Pancreas (tissue), 10 donors: ENCODE results near the gene ADGRE3. TPM values are rescaled to one million over a fixed set of nuclear protein-coding genes. Genes with fewer than 3 reads are reported as not detected.
A peak's percentile ranks its signal among the peaks of the same experiment; 100 is the strongest.

ENCODE experiments used
- ATAC-seq, 4 donors: fragments of 200-7000 bp; cut with Tn5 transposase; one replicate each; pipeline versions ENCODE4 v1.8.0 to v1.9.1; 2020; ENCODE audit warnings: mild to moderate bottlenecking in 4 of 4, moderate library complexity in 4 of 4
- DNase-seq, 6 donors: peaks; one replicate each; pipeline ENCODE4 v3.0.0-alpha.2; 2020
- FAIRE-seq: peaks from 2 replicates; lab custom pipeline; 2012; peaks lifted over from hg19 to GRCh38; lab: Jason Lieb, UNC
- H3K27ac ChIP-seq, 4 donors: fragments of 200-600 bp; sonication (generic); 1 replicate in 3 of 4; 2 replicates in 1 of 4; pipeline versions ENCODE4 v1.5.0 to v1.8.0; 2020
- H3K27me3 ChIP-seq, 4 donors: fragments of 200-600 bp; one replicate each; pipeline ENCODE4 v1.8.0; 2021
- H3K36me3 ChIP-seq, 3 donors: fragments of 200-600 bp; sonication (generic) in 1 of 3; one replicate each; pipeline versions ENCODE4 v1.5.0 to v1.8.0; 2020 to 2021
- H3K4me1 ChIP-seq, 3 donors: fragments of 200-600 bp; one replicate each; pipeline ENCODE4 v1.8.0; 2021
- H3K4me3 ChIP-seq, 4 donors: fragments of 200-600 bp; sonication (generic) in 2 of 4; one replicate each; pipeline versions ENCODE4 v1.5.0 to v1.8.0; 2020 to 2021
- H3K9me3 ChIP-seq, 4 donors: fragments of 200-600 bp; one replicate each; pipeline ENCODE4 v1.8.0; 2021
- WGBS, 2 donors: extraction: QIAGEN DNeasy Blood & Tissue Kit; methylation state at CpG; one replicate each; pipeline ENCODE4 v1.1.7; 2013; 5-methylcytosine and 5-hydroxymethylcytosine counted together
- intact Hi-C, 3 donors: fragments of 100-400 bp; cut with DNase I; formaldehyde crosslinking; loops; one replicate each; pipeline versions ENCODE4 v1.11.1 to v1.14.2; 2022
- polyA plus RNA-seq, 2 donors: library from polyadenylated mRNA; stranded (reverse); fragments of 200-250 nt; gene quantifications; one replicate each; pipeline ENCODE4 v1.2.3, GENCODE V29; 2013
- total RNA-seq, 6 donors: library from RNA; stranded (reverse); fragmentation: NEBNext Ultra II Directional in 4 of 6; extraction: Animal tissue kit (Norgen Biotek cat#: 25700) in 4 of 6; gene quantifications; one replicate each; pipeline versions ENCODE4 v1.2.1 to v1.2.4, GENCODE V29; 2021 to 2023
- TF ChIP-seq, protein P1 (sequence below), 4 donors: fragments of 200-600 bp; sonication (generic) in 3 of 4; IDR thresholded peaks; one replicate each; pipeline versions ENCODE4 v1.5.0 to v1.8.0; 2021; ENCODE audit warnings: antibody characterized with exemption in 4 of 4
- donor health status: healthy with polysubstance abuse.
- donor health status: DM: no; HTN: no; CAD: no; lungs with moderate emphysema.
- donor health status: DM: no; HTN: no; CAD: no.
- donor health status: control.
- donor health status: control.
- donor health status: Bipolar disorder and iron deficiency.
- donor health status: DM: yes; HTN: yes; CAD: no.
- donor health status: DM: no; HTN: no; CAD: no.
- donor health status: DM: no; HTN: no; CAD: no.
- donor health status: DM: yes; HTN: yes; CAD: no.

The ADGRE3 gene
- total and polyA plus RNA-seq, 8 donors = 0.41 to 0.83 TPM; not detected in 6

DNA sequence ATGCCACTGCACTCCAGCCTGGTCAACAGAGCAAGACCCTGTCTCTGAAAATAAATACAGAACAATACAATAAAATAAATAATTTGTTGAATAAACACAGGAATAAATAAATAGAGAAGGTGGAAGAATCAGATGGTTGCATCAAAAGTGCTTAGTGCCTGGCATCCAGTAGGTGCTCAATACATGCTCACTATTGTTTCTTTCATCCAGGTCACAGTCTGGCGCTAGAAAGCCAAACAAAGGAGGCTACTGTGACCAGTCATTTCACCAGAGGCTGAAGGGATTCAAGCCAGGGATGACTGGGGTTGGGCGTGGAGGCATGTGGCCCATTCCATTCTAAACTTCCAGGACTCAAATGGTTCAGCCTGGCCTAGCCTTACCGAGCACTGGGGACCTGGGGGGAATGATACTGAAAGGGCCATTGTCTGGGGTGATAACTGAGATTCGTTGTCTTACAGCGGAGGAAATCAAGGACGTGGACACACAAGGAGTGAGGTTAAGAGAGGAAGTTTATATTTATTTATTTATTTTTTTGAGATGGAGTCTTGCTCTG lies 99.1 kb downstream of the ADGRE3 start:
- Histone ChIP-seq H3K4me3 (no peak overlapping the region), H3K36me3 (no peaks in the 10 kb centered on the region), H3K27me3 (no peaks in the 10 kb centered on the region), H3K9me3 (no peaks in the 10 kb centered on the region), H3K27ac (no peak overlapping the region), H3K4me1 (peaks cover 6 to 9% (median 7%) of the 10 kb centered on the region in 3 donors)
- FAIRE-seq (no peak), DNase-seq (no peak), ATAC-seq (no peak)
- WGBS, 2 donors = 76 to 84% methylated on average over 6 of the region's 6 CpGs
- intact Hi-C loops = loop anchor here in 1 of 3 donors (10.0 kb wide), 1 partner anchor 319 kb away; no protein-coding TSS in a partner anchor
- TF ChIP-seq, protein P1, sequence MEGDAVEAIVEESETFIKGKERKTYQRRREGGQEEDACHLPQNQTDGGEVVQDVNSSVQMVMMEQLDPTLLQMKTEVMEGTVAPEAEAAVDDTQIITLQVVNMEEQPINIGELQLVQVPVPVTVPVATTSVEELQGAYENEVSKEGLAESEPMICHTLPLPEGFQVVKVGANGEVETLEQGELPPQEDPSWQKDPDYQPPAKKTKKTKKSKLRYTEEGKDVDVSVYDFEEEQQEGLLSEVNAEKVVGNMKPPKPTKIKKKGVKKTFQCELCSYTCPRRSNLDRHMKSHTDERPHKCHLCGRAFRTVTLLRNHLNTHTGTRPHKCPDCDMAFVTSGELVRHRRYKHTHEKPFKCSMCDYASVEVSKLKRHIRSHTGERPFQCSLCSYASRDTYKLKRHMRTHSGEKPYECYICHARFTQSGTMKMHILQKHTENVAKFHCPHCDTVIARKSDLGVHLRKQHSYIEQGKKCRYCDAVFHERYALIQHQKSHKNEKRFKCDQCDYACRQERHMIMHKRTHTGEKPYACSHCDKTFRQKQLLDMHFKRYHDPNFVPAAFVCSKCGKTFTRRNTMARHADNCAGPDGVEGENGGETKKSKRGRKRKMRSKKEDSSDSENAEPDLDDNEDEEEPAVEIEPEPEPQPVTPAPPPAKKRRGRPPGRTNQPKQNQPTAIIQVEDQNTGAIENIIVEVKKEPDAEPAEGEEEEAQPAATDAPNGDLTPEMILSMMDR (IDR thresholded peaks at IDR 0.05) = no peak

DNA sequence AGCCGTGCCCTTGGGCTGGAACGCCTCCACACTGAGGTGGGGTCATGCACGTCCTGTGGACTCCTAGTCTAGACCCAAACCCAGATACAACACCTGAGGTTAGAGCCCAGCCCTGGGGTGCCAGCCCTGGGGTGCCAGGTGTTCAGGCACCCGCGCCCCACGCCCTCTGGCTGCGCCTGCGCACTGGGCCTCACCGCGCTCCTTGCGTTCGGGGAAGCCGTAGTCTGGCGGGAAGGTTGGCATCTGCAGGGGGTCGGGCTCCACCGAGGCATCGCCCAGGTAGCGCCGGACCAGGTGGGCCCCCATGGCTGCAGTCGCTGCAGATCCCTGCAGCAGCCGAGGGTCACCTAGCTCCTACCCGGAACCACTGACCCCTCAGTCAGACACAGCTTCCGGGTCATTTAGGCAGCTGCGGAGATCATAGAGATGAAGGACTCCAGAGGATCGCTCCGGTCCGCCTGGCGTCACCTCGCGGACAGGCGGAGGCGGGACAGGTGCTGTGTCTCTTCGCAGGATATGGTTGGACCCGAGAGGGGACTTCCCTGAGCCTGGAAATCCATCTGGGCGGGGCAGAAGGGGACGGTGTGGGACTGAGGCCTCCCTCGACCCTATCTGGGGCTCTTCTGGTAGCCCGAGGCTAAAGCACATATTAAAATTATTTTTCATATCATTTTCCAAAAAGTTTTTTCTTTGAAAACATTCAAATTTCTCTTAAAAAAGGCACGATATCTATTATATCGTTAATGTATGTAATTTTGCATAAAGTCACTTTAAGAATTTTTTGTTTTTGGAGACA lies 102.8 kb downstream of the ADGRE3 start, which contains the start of gene NDUFB7:
Gene NDUFB7, minus strand, starts transcription at position 372 of the 796 bp plus-strand sequence. Its CDS starts 66 bp downstream, at position 306.
- Histone ChIP-seq H3K27me3 (no peaks in the 10 kb centered on the region), H3K4me1 (peaks cover 6 to 12% (median 7%) of the 10 kb centered on the region in 3 donors), H3K4me3 (peak within 1 kb of the TSS; percentile 87 to 99 (median 93)), H3K36me3 (no peaks in the 10 kb centered on the region), H3K27ac (peak within 1 kb of the TSS; percentile 57 to 75 (median 64)), H3K9me3 (no peaks in the 10 kb centered on the region)
- ATAC-seq (peak; percentile 97 to 99 (median 98)), FAIRE-seq (no peak), DNase-seq (peak; percentile 85 to 96 (median 88))
- intact Hi-C loops = loop anchor here in 1 of 3 donors (10.0 kb wide), 1 partner anchor 323 kb away; no protein-coding TSS in a partner anchor
- WGBS, 2 donors = 1 to 2% methylated on average over 37 to 40 of the region's 40 CpGs
- TF ChIP-seq, protein P1 (IDR thresholded peaks at IDR 0.05) = peak; percentile 28 to 55 (median 52)

DNA sequence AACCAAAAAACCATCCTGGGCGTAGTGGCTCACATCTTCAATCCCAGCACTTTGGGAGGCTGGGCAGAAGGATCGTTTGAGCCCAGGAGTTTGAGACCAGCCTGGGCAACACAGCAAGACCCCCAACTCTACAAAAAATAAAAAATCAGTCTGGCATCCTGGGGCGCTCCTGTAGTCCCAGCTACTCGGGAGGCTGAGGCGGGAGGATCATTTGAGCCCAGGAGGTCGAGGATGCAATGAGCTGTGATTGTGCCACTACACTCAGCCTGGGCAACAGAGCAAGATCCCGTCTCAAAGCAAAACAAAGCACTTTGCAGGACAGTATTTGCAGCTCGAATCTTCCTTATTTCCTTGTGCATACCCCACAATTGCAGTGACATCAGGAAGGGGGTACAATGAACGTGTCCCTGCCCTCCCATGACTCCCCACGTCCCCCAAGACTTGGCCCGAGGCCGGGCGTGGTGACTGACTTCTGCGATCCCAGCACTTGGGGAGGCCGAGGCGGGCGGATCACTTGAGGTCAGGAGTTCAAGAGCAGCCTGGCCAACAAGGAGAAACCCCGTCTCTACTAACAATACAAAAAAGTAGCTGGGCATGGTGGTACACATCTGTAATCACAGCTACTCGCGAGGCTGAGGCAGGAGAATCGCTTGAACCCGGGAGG lies 103.6 kb downstream of the ADGRE3 start:
- intact Hi-C loops = loop anchor here in 1 of 3 donors (10.0 kb wide), 1 partner anchor 324 kb away; no protein-coding TSS in a partner anchor
- Histone ChIP-seq H3K27me3 (no peaks in the 10 kb centered on the region), H3K4me3 (peak overlapping the region; percentile 87 to 99 (median 93)), H3K27ac (no peak overlapping the region), H3K4me1 (peaks cover 6 to 12% (median 7%) of the 10 kb centered on the region in 3 donors), H3K36me3 (no peaks in the 10 kb centered on the region), H3K9me3 (no peaks in the 10 kb centered on the region)
- TF ChIP-seq, protein P1 (IDR thresholded peaks at IDR 0.05) = no peak
- WGBS, 2 donors = 30 to 31% methylated on average over 22 of the region's 22 CpGs
- ATAC-seq = no peak
- FAIRE-seq = no peak
- peak in 1 of 6 donors; percentile 56 for DNase-seq

Other genes with a start within 250 kb of the ADGRE3 start
- 10 to 100 TPM; 55.5 to 91.5 (median 75.0) TPM for gene PKN1, start 241.5 kb downstream of the ADGRE3 start, total RNA-seq
- 10 to 100 TPM; 50.5 to 58.0 TPM for gene PKN1, start 241.5 kb downstream of the ADGRE3 start, polyA plus RNA-seq
- gene PTGER1, start 199.5 kb downstream of the ADGRE3 start, total RNA-seq = under 1 TPM in 5 of 6 donors, not detected in 1; 0.12 to 0.58 (median 0.22) TPM
- under 1 TPM; 0.31 to 0.61 TPM for gene PTGER1, start 199.5 kb downstream of the ADGRE3 start, polyA plus RNA-seq
- 10 to 100 TPM; 19.0 to 34.0 (median 22.4) TPM for gene GIPC1, start 178.7 kb downstream of the ADGRE3 start, total RNA-seq
- 10 to 100 TPM; 53.0 to 53.1 TPM for gene GIPC1, start 178.7 kb downstream of the ADGRE3 start, polyA plus RNA-seq
- gene DNAJB1, start 156.4 kb downstream of the ADGRE3 start, total RNA-seq = 10 to 100 TPM; 22.7 to 63.0 (median 29.3) TPM
- gene DNAJB1, start 156.4 kb downstream of the ADGRE3 start, polyA plus RNA-seq = 10 to 100 TPM; 22.4 to 39.6 TPM
- gene TECR, start 145.2 kb downstream of the ADGRE3 start, total RNA-seq = 10 to 100 TPM; 41.8 to 68.5 (median 50.8) TPM
- 100 to 1,000 TPM; 115 to 129 TPM for gene TECR, start 145.2 kb downstream of the ADGRE3 start, polyA plus RNA-seq
- 10 to 100 TPM; 62.5 to 80.9 (median 71.7) TPM for gene NDUFB7, start 102.8 kb downstream of the ADGRE3 start, total RNA-seq
- 100 to 1,000 TPM; 247 to 270 TPM for gene NDUFB7, start 102.8 kb downstream of the ADGRE3 start, polyA plus RNA-seq
- under 1 TPM in 3 of 6 donors, not detected in 3; 0.09 to 0.15 (median 0.13) TPM for gene CLEC17A, start 91.8 kb downstream of the ADGRE3 start, total RNA-seq
- gene CLEC17A, start 91.8 kb downstream of the ADGRE3 start, polyA plus RNA-seq = under 1 TPM in 1 of 2 donors, not detected in 1; 0.11 TPM
- 1 to 10 TPM; 5.4 to 9.9 (median 7.6) TPM for gene ZNF333, start 15.2 kb upstream of the ADGRE3 start, total RNA-seq
- gene ZNF333, start 15.2 kb upstream of the ADGRE3 start, polyA plus RNA-seq = 10 to 100 TPM; 10.4 to 14.4 TPM
- 1 to 10 TPM in 2 of 6 donors, under 1 TPM in 4; 0.31 to 4.5 (median 0.83) TPM for gene ADGRE2, start 103.7 kb upstream of the ADGRE3 start, total RNA-seq
- under 1 TPM; 0.31 to 0.65 TPM for gene ADGRE2, start 103.7 kb upstream of the ADGRE3 start, polyA plus RNA-seq
- gene OR7A5, start 160.3 kb upstream of the ADGRE3 start, total RNA-seq = not detected
- not detected for gene OR7A5, start 160.3 kb upstream of the ADGRE3 start, polyA plus RNA-seq
- gene OR7C1, start 160.3 kb upstream of the ADGRE3 start, total RNA-seq = under 1 TPM in 1 of 6 donors, not detected in 5; 0.03 TPM
- not detected for gene OR7C1, start 160.3 kb upstream of the ADGRE3 start, polyA plus RNA-seq
- gene OR7A10, start 174.1 kb upstream of the ADGRE3 start, total RNA-seq = not detected
- not detected for gene OR7A10, start 174.1 kb upstream of the ADGRE3 start, polyA plus RNA-seq
- not detected for gene OR7A17, start 211.3 kb upstream of the ADGRE3 start, total RNA-seq
- gene OR7A17, start 211.3 kb upstream of the ADGRE3 start, polyA plus RNA-seq = not detected